T-cell (primary cell): ENCODE measurements around the gene MYOD1. TPM values are rescaled to one million over a fixed set of nuclear protein-coding genes. Genes with fewer than 3 reads are reported as not detected.

Experiments used
- ATAC-seq, 4 experiments: fragments of 200-7000 bp in 3 of 4; fragments of 150-1000 bp in 1 of 4; cut with Tn5 transposase; replicated peaks in 1 of 4; 1 replicate in 3 of 4; 2 replicates in 1 of 4; pipeline ENCODE4 v1.10.0; 2021; ENCODE audit warnings: moderate library complexity in 3 of 4, mild to moderate bottlenecking in 2 of 4, moderate number of reproducible peaks in 1 of 4
- CTCF ChIA-PET, 2 donors: fragments of 300-600 bp; sonication (Branson Sonifier 250); formaldehyde crosslinking; loops; one replicate each; lab custom pipeline; 2022; ENCODE audit warnings: antibody characterized with exemption in 2 of 2; lab: Charles Lee
- POLR2A ChIA-PET, 2 donors: fragments of 300-600 bp; sonication (Branson Sonifier 250); formaldehyde crosslinking; loops; one replicate each; lab custom pipeline; 2022; ENCODE audit warnings: antibody characterized with exemption in 2 of 2; lab: Charles Lee
- DNase-seq, 35 experiments: peaks; one replicate each; pipeline versions ENCODE4 v3.0.0 to v3.0.0-alpha.2; 2013 to 2023
- H3K27ac ChIP-seq: one replicate; pipeline ENCODE4 v1.5.1; 2013; ENCODE audit warnings: low read length
- H3K27me3 ChIP-seq, 2 experiments: replicated peaks in 1 of 2; 1 replicate in 1 of 2; 2 replicates in 1 of 2; pipeline versions ENCODE4 v1.6.1 to v1.7.0; 2013; ENCODE audit warnings: low read length in 1 of 2, mixed read lengths in 1 of 2; ENCODE audit not compliant: control insufficient read depth in 2 of 2, insufficient read depth in 2 of 2; ENCODE audit errors: extremely low read depth in 1 of 2
- H3K36me3 ChIP-seq, 2 donors: 1 replicate in 1 of 2; 2 replicates in 1 of 2; pipeline versions ENCODE4 v1.6.1 to v1.7.0; 2013; ENCODE audit warnings: low read length in 1 of 2; ENCODE audit not compliant: control insufficient read depth in 2 of 2, insufficient read depth in 1 of 2; ENCODE audit errors: extremely low read depth in 1 of 2
- H3K4me1 ChIP-seq, 2 experiments: 1 replicate in 1 of 2; 2 replicates in 1 of 2; pipeline versions ENCODE4 v1.6.1 to v1.7.0; 2013; ENCODE audit warnings: low read length in 2 of 2, mixed read lengths in 1 of 2; ENCODE audit not compliant: insufficient read depth in 2 of 2, control insufficient read depth in 1 of 2; ENCODE audit errors: extremely low read depth in 1 of 2
- H3K4me3 ChIP-seq, 2 donors: 1 replicate in 1 of 2; 2 replicates in 1 of 2; pipeline versions ENCODE4 v1.5.1 to v1.7.0; 2013; ENCODE audit warnings: mild to moderate bottlenecking in 2 of 2, low read length in 1 of 2, moderate library complexity in 1 of 2; ENCODE audit not compliant: control insufficient read depth in 1 of 2; ENCODE audit errors: extremely low read depth in 1 of 2
- H3K9me3 ChIP-seq: 2 replicates; pipeline ENCODE4 v1.7.0; 2013
- H3K27ac Mint-ChIP-seq, 2 donors: one replicate each; pipeline ENCODE4 v1.8.0; 2020 to 2021; ENCODE audit warnings: mild to moderate bottlenecking in 2 of 2, mixed read lengths in 2 of 2
- H3K27me3 Mint-ChIP-seq, 2 donors: one replicate each; pipeline ENCODE4 v1.8.0; 2021 to 2022; ENCODE audit warnings: mixed read lengths in 2 of 2
- H3K36me3 Mint-ChIP-seq: one replicate; pipeline ENCODE4 v1.8.0; 2021; ENCODE audit warnings: mixed read lengths
- H3K4me1 Mint-ChIP-seq, 3 donors: one replicate each; pipeline ENCODE4 v1.8.0; 2020 to 2022; ENCODE audit warnings: mixed read lengths in 3 of 3, mild to moderate bottlenecking in 1 of 3
- H3K4me3 Mint-ChIP-seq, 3 donors: one replicate each; pipeline ENCODE4 v1.8.0; 2020 to 2022; ENCODE audit warnings: mild to moderate bottlenecking in 3 of 3, mixed read lengths in 3 of 3, moderate library complexity in 3 of 3
- H3K9me3 Mint-ChIP-seq, 3 donors: one replicate each; pipeline ENCODE4 v1.8.0; 2020 to 2022; ENCODE audit warnings: mixed read lengths in 3 of 3
- WGBS: methylation state at CpG from one replicate; pipeline ENCODE4 v1.1.5; 2013; ENCODE audit warnings: missing lambda C conversion rate; ENCODE audit not compliant: insufficient coverage; 5-methylcytosine and 5-hydroxymethylcytosine counted together
- total RNA-seq, 35 experiments: library from RNA in 6 of 35; stranded (reverse) in 6 of 35; fragments of 120-200 nt in 1 of 35; gene quantifications; one replicate each; pipeline versions ENCODE4 v1.2.1 to v1.2.4 and lab custom pipeline; 2013 to 2026

MYOD1 gene
- total RNA-seq, 5 donors from 2014 or later (not counting 1 experiment from before 2014, with no cell fraction given) = not detected

- Histone ChIP-seq H3K27me3 (peaks cover 10 to 23% of the 10 kb centered on the region in 2 experiments), H3K4me1 (no peaks in the 10 kb centered on the region), H3K9me3 (no peaks in the 10 kb centered on the region), H3K4me3 (no peak overlapping the region), H3K36me3 (no peaks in the 10 kb centered on the region), H3K27ac (no peak overlapping the region)
- no peaks in the 10 kb centered on the region for H3K36me3 Mint-ChIP-seq
- no peak overlapping the region for H3K4me3 Mint-ChIP-seq
- ChIA-PET POLR2A (no interaction called here), CTCF (no interaction called here)
- H3K27ac Mint-ChIP-seq = no peak overlapping the region
- no peaks in the 10 kb centered on the region for H3K4me1 Mint-ChIP-seq
- peaks cover 18 to 24% of the 10 kb centered on the region in 2 donors for H3K27me3 Mint-ChIP-seq
- H3K9me3 Mint-ChIP-seq = no peaks in the 10 kb centered on the region
- no peak for ATAC-seq
- 42% methylated on average over 2 of the region's 8 CpGs for WGBS
- no peak for DNase-seq
Observed at GRCh38 chr11:17686231-17686980, 33.0 kb upstream of the MYOD1 start.

GRCh38 chr11:17687946-17688670 lies 31.3 kb upstream of the MYOD1 start:
- no peaks in the 10 kb centered on the region for H3K36me3 ChIP-seq
- Mint-ChIP-seq H3K27me3 (peaks cover 23 to 24% of the 10 kb centered on the region in 2 donors), H3K27ac (no peak overlapping the region), H3K9me3 (no peaks in the 10 kb centered on the region), H3K4me3 (no peak overlapping the region), H3K4me1 (no peaks in the 10 kb centered on the region), H3K36me3 (no peaks in the 10 kb centered on the region)
- H3K27me3 ChIP-seq = peaks cover 12 to 30% of the 10 kb centered on the region in 2 experiments
- DNase-seq (no peak), ATAC-seq (no peak)
- H3K9me3 ChIP-seq = no peaks in the 10 kb centered on the region
- POLR2A ChIA-PET = no interaction called here
- 77% methylated on average over 5 of the region's 18 CpGs for WGBS
- H3K4me1 ChIP-seq = no peaks in the 10 kb centered on the region
- CTCF ChIA-PET = no interaction called here
- no peak overlapping the region for H3K27ac ChIP-seq
- no peak overlapping the region for H3K4me3 ChIP-seq

- POLR2A ChIA-PET = no interaction called here
- Mint-ChIP-seq H3K27me3 (peaks cover 43 to 49% of the 10 kb centered on the region in 2 donors), H3K9me3 (no peaks in the 10 kb centered on the region), H3K27ac (no peak overlapping the region), H3K4me3 (no peak overlapping the region), H3K4me1 (peaks cover 0 to 5% (median 2%) of the 10 kb centered on the region in 3 donors), H3K36me3 (no peaks in the 10 kb centered on the region)
- CTCF ChIA-PET = no interaction called here
- WGBS = 40% methylated on average over 1 of the region's 2 CpGs
- Histone ChIP-seq H3K9me3 (no peaks in the 10 kb centered on the region), H3K4me3 (no peak overlapping the region), H3K27ac (no peak overlapping the region), H3K36me3 (no peaks in the 10 kb centered on the region), H3K4me1 (no peaks in the 10 kb centered on the region), H3K27me3 (peaks cover 15 to 35% of the 10 kb centered on the region in 2 experiments)
- DNase-seq (no peak), ATAC-seq (no peak)
Observed at GRCh38 chr11:17691550-17691949, 27.8 kb upstream of the MYOD1 start.

- peaks cover 0 to 5% (median 2%) of the 10 kb centered on the region in 3 donors for H3K4me1 Mint-ChIP-seq
- no peak overlapping the region for H3K27ac Mint-ChIP-seq
- no peaks in the 10 kb centered on the region for H3K9me3 ChIP-seq
- ATAC-seq = no peak
- CTCF ChIA-PET = no interaction called here
- H3K27me3 ChIP-seq = peaks cover 15 to 39% of the 10 kb centered on the region in 2 experiments
- no peaks in the 10 kb centered on the region for H3K36me3 ChIP-seq
- 59% methylated on average over 6 of the region's 10 CpGs for WGBS
- no peaks in the 10 kb centered on the region for H3K36me3 Mint-ChIP-seq
- H3K4me3 Mint-ChIP-seq = no peak overlapping the region
- POLR2A ChIA-PET = no interaction called here
- H3K9me3 Mint-ChIP-seq = no peaks in the 10 kb centered on the region
- no peak overlapping the region for H3K27ac ChIP-seq
- no peaks in the 10 kb centered on the region for H3K4me1 ChIP-seq
- no peak for DNase-seq
- no peak overlapping the region for H3K4me3 ChIP-seq
- H3K27me3 Mint-ChIP-seq = peaks cover 47 to 50% of the 10 kb centered on the region in 2 donors
Observed at GRCh38 chr11:17691976-17692375, 27.4 kb upstream of the MYOD1 start.

- ChIA-PET POLR2A (no interaction called here), CTCF (no interaction called here)
- DNase-seq = no peak
- Histone ChIP-seq H3K9me3 (no peaks in the 10 kb centered on the region), H3K27me3 (peaks cover 9 to 42% of the 10 kb centered on the region in 2 experiments), H3K36me3 (no peaks in the 10 kb centered on the region), H3K27ac (no peak overlapping the region), H3K4me1 (no peaks in the 10 kb centered on the region), H3K4me3 (no peak overlapping the region)
- H3K27ac Mint-ChIP-seq = no peak overlapping the region
- H3K4me1 Mint-ChIP-seq = peaks cover 0 to 5% (median 2%) of the 10 kb centered on the region in 3 donors
- H3K36me3 Mint-ChIP-seq = no peaks in the 10 kb centered on the region
- no peak overlapping the region for H3K4me3 Mint-ChIP-seq
- 74% methylated on average over 4 of the region's 7 CpGs for WGBS
- ATAC-seq = no peak
- no peaks in the 10 kb centered on the region for H3K9me3 Mint-ChIP-seq
- peaks cover 51 to 52% of the 10 kb centered on the region in 2 donors for H3K27me3 Mint-ChIP-seq
Observed at GRCh38 chr11:17692931-17693330, 26.4 kb upstream of the MYOD1 start.

GRCh38 chr11:17693531-17693930 lies 25.8 kb upstream of the MYOD1 start:
- no peaks in the 10 kb centered on the region for H3K9me3 Mint-ChIP-seq
- peaks cover 9 to 36% of the 10 kb centered on the region in 2 experiments for H3K27me3 ChIP-seq
- ATAC-seq (no peak), DNase-seq (no peak)
- CTCF ChIA-PET = no interaction called here
- no peaks in the 10 kb centered on the region for H3K36me3 Mint-ChIP-seq
- H3K36me3 ChIP-seq = no peaks in the 10 kb centered on the region
- no peak overlapping the region for H3K4me3 Mint-ChIP-seq
- peaks cover 52 to 57% of the 10 kb centered on the region in 2 donors for H3K27me3 Mint-ChIP-seq
- H3K4me1 ChIP-seq = no peaks in the 10 kb centered on the region
- no CpG with 5 or more reads among the region's 4 CpGs for WGBS
- POLR2A ChIA-PET = no interaction called here
- no peak overlapping the region for H3K27ac ChIP-seq
- H3K4me3 ChIP-seq = no peak overlapping the region
- peaks cover 0 to 5% (median 2%) of the 10 kb centered on the region in 3 donors for H3K4me1 Mint-ChIP-seq
- no peak overlapping the region for H3K27ac Mint-ChIP-seq
- no peaks in the 10 kb centered on the region for H3K9me3 ChIP-seq
